Left lung (tissue), 10 donors: Measurements from ENCODE around the gene SLC35G6. TPM values are rescaled to one million over a fixed set of nuclear protein-coding genes. Genes with fewer than 3 reads are reported as not detected.

Experiments
- ATAC-seq: fragments of 200-7000 bp; cut with Tn5 transposase; one replicate; pipeline ENCODE4 v1.9.1; 2020; ENCODE audit warnings: moderate library complexity
- DNase-seq, 4 donors: peaks; one replicate each; pipeline ENCODE4 v3.0.0-alpha.2; 2013 to 2020
- H3K27ac ChIP-seq, 2 donors: fragments of 200-600 bp; sonication (generic) in 1 of 2; one replicate each; pipeline versions ENCODE4 v1.5.0 to v1.8.0; 2020 to 2021
- H3K27me3 ChIP-seq, 2 donors: fragments of 200-600 bp; sonication (generic) in 1 of 2; one replicate each; pipeline versions ENCODE4 v1.5.0 to v1.8.0; 2020 to 2021
- H3K36me3 ChIP-seq, 2 donors: fragments of 200-600 bp; sonication (generic) in 1 of 2; one replicate each; pipeline versions ENCODE4 v1.5.0 to v1.8.0; 2020 to 2021
- H3K4me1 ChIP-seq, 2 donors: fragments of 200-600 bp; one replicate each; pipeline ENCODE4 v1.8.0; 2021
- H3K4me3 ChIP-seq, 2 donors: fragments of 200-600 bp; sonication (generic) in 1 of 2; one replicate each; pipeline versions ENCODE4 v1.5.0 to v1.8.0; 2020 to 2021; ENCODE audit warnings: mild to moderate bottlenecking in 1 of 2
- H3K9me3 ChIP-seq, 2 donors: fragments of 200-600 bp; sonication (generic) in 1 of 2; one replicate each; pipeline versions ENCODE4 v1.5.0 to v1.8.0; 2020 to 2021
- CTCF ChIP-seq, 2 donors: fragments of 200-600 bp; sonication (generic) in 1 of 2; IDR thresholded peaks; one replicate each; pipeline versions ENCODE4 v1.5.0 to v1.8.0; 2021; ENCODE audit warnings: antibody characterized with exemption in 2 of 2
- intact Hi-C, 2 donors: fragments of 100-400 bp; cut with DNase I; formaldehyde crosslinking; loops; one replicate each; pipeline versions ENCODE4 v1.11.2 to v1.14.2; 2022
- polyA plus RNA-seq, 6 donors: library from polyadenylated mRNA; unstranded; fragments of 120-200 nt; gene quantifications; one replicate each; pipeline ENCODE4 v1.2.1, GENCODE V29; 2013; ENCODE audit not compliant: insufficient read length in 6 of 6
- total RNA-seq, 2 donors: library from RNA; stranded (reverse); fragmentation: NEBNext Ultra II Directional; extraction: Animal tissue kit (Norgen Biotek cat#: 25700); gene quantifications; one replicate each; pipeline ENCODE4 v1.2.1, GENCODE V29; 2021
- donor health status: DM: no; HTN: yes; CAD: no.
- donor health status: DM: no; HTN: no; CAD: no.

Gene SLC35G6
- total and polyA plus RNA-seq, 8 donors = 0.17 to 0.35 (median 0.35) TPM; not detected in 2

DNA sequence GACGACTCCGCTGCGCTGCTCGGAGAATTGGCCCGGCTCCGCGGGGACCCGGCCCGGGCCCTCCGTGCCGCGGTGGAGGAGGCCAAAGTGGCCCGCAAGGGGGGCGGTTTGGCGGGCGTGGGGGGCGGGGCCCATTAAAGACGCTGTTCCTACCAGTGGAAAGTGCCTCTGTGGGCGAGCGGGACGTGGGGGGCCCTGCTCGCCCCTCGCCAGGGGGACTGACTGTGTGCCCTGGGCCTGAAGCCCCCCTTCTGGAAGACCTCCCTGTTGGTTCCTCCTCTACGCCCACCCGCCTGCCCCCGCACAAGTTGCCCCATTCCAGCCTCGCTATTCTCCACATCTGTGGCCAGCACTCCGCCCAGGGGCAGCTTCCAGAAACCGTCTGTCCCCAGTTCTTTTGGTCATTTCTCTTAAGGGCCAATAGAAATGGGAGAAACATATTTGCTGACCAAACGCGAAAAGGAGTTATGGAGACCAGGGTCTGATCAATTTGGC, 43.8 kb upstream of the SLC35G6 start:
- Histone ChIP-seq H3K36me3 (no peaks in the 10 kb centered on the region), H3K27me3 (peaks cover 17 to 45% of the 10 kb centered on the region in 2 donors), H3K4me1 (peaks cover 28 to 59% of the 10 kb centered on the region in 2 donors), H3K9me3 (no peaks in the 10 kb centered on the region), H3K27ac (peak overlapping the region in 1 of 2 donors; percentile 61), H3K4me3 (peak overlapping the region; percentile 35 to 72)
- ATAC-seq = no peak
- intact Hi-C loops = loop anchor here in 1 of 2 donors (10.0 kb wide), 1 partner anchor 83 kb away; the partner anchor contains the start of genes KCTD11 and TMEM95
- no peak for DNase-seq
- TF ChIP-seq CTCF (IDR thresholded peaks at IDR 0.05) = no peak

DNA sequence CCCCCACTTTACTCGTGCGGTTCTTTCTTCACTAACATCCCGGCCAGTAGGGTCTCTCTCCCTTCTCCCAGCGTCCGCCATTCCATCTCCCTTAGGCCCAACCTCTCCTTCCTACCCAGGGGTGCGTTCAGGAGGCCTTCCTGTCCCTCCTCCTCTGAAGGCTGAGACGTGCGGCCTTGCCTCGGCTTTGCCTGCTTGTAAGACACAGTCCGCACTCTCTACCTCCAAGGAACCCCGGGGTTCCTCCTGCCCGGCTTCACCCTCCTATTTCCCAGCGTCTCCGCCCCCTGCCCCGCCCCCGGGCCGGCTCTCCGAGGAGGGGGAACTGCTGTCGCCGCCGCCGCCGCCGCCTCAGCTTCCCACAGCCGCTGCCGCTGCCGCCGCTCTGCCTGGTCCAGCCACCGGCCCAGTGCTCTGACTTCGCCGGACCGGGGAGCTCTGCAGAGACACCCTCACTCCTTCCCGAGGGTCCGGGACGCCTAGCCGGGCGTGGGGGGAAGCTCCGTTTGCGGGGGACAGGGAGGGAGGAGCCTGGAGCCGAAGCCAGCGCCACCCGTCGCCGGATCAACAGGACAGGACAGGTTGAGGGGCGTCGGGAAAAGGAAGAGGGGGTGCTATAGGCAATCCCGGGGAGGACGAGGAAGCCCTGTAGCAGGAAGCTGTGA, 43.2 kb upstream of the SLC35G6 start:
- peak overlapping the region; percentile 16 to 72 for H3K4me3 ChIP-seq
- peaks cover 28 to 59% of the 10 kb centered on the region in 2 donors for H3K4me1 ChIP-seq
- H3K27me3 ChIP-seq = peaks cover 17 to 49% of the 10 kb centered on the region in 2 donors
- no peaks in the 10 kb centered on the region for H3K36me3 ChIP-seq
- no peak for TF ChIP-seq CTCF (IDR thresholded peaks at IDR 0.05)
- H3K27ac ChIP-seq = no peak overlapping the region
- no peaks in the 10 kb centered on the region for H3K9me3 ChIP-seq
- DNase-seq = peak in 3 of 4 donors; percentile 26 to 99 (median 81)
- peak; percentile 2 for ATAC-seq
- intact Hi-C loops = loop anchor here in 1 of 2 donors (10.0 kb wide), 1 partner anchor 83 kb away; the partner anchor contains the start of genes KCTD11 and TMEM95

GRCh38 chr17:7438656-7439460, 42.4 kb upstream of the SLC35G6 start:
- H3K4me1 ChIP-seq = peaks cover 28 to 59% of the 10 kb centered on the region in 2 donors
- peak overlapping the region; percentile 16 to 72 for H3K4me3 ChIP-seq
- ATAC-seq (no peak), DNase-seq (no peak)
- H3K27ac ChIP-seq = no peak overlapping the region
- H3K9me3 ChIP-seq = no peaks in the 10 kb centered on the region
- intact Hi-C loops = loop anchor here in 1 of 2 donors (10.0 kb wide), 1 partner anchor 84 kb away; the partner anchor contains the start of genes KCTD11 and TMEM95
- no peaks in the 10 kb centered on the region for H3K36me3 ChIP-seq
- peaks cover 17 to 49% of the 10 kb centered on the region in 2 donors for H3K27me3 ChIP-seq
- TF ChIP-seq CTCF (IDR thresholded peaks at IDR 0.05) = no peak

- DNase-seq (peak in 1 of 4 donors; percentile 79), ATAC-seq (no peak)
- no peak for TF ChIP-seq CTCF (IDR thresholded peaks at IDR 0.05)
- peaks cover 17 to 54% of the 10 kb centered on the region in 2 donors for H3K27me3 ChIP-seq
- H3K27ac ChIP-seq = no peak within 1 kb of the TSS
- no peaks in the 10 kb centered on the region for H3K36me3 ChIP-seq
- peak within 1 kb of the TSS; percentile 21 to 72 for H3K4me3 ChIP-seq
- peaks cover 28 to 58% of the 10 kb centered on the region in 2 donors for H3K4me1 ChIP-seq
- H3K9me3 ChIP-seq = no peaks in the 10 kb centered on the region
- intact Hi-C loops = loop anchor here in 1 of 2 donors (10.0 kb wide), 1 partner anchor 85 kb away; the partner anchor contains the start of genes KCTD11 and TMEM95
These were observed 41.7 kb upstream of the SLC35G6 start, which contains the start of gene FGF11 for GRCh38 chr17:7439462-7440112. Gene FGF11 (plus strand): TSS chr17:7439512. CDS start chr17:7439621, 109 bp downstream.
